Measurements from ENCODE around the gene DCC.

GRCh38 chr18:52367953-52368742 is 28.2 kb downstream of the DCC start:
- TF ChIP-seq POLR2A (IDR thresholded peaks at IDR 0.05) (no peak), CTCF (IDR thresholded peaks at IDR 0.05) (no peak)

All from thyroid gland (tissue), 4 donors.